Measurements from ENCODE around the gene MEGF9.

GRCh38 chr9:120555839-120556238 is 158.4 kb downstream of the MEGF9 start:
- TF ChIP-seq CTCF (IDR thresholded peaks at IDR 0.05) (no peak), POLR2A (IDR thresholded peaks at IDR 0.05) (no peak), POLR2AphosphoS5 (IDR thresholded peaks at IDR 0.05) (no peak)

Measured in sigmoid colon (tissue), 4 donors.